Vagina (tissue), 2 donors: ENCODE results near the gene SMOC1. TPM values are rescaled to one million over a fixed set of nuclear protein-coding genes. Genes with fewer than 3 reads are reported as not detected.

Source experiments
- DNase-seq, 2 donors: peaks; one replicate each; pipeline ENCODE4 v3.0.0-alpha.2; 2017; ENCODE audit errors: extremely low spot score in 2 of 2
- H3K27ac ChIP-seq: fragments of 200-600 bp; sonication (generic); one replicate; pipeline ENCODE4 v1.5.1; 2019
- H3K27me3 ChIP-seq: fragments of 200-600 bp; sonication (generic); one replicate; pipeline ENCODE4 v1.5.1; 2019
- H3K36me3 ChIP-seq, 2 donors: fragments of 200-600 bp; sonication (generic); one replicate each; pipeline ENCODE4 v1.5.1; 2017 to 2019
- H3K4me1 ChIP-seq: fragments of 200-600 bp; sonication (generic); one replicate; pipeline ENCODE4 v1.5.1; 2019
- H3K4me3 ChIP-seq, 2 donors: fragments of 200-600 bp; sonication (generic); 1 replicate in 1 of 2; 2 replicates in 1 of 2; pipeline ENCODE4 v1.5.1; 2016 to 2019
- H3K9me3 ChIP-seq: fragments of 200-600 bp; sonication (generic); one replicate; pipeline ENCODE4 v1.5.1; 2019
- POLR2A ChIP-seq, 2 donors: fragments of 450-650 bp; IDR thresholded peaks; one replicate each; pipeline ENCODE4 v1.6.1; 2017; ENCODE audit warnings: antibody characterized with exemption in 2 of 2, mild to moderate bottlenecking in 2 of 2, moderate library complexity in 2 of 2
- POLR2AphosphoS5 ChIP-seq, 2 donors: sonication (generic); formaldehyde crosslinking; IDR thresholded peaks; one replicate each; pipeline ENCODE4 v1.9.0; 2017; ENCODE audit warnings: antibody characterized with exemption in 2 of 2, mild to moderate bottlenecking in 2 of 2, low read depth in 1 of 2; ENCODE audit not compliant: insufficient read depth in 1 of 2
- intact Hi-C: fragments of 100-400 bp; cut with DNase I; formaldehyde crosslinking; loops from one replicate; pipeline ENCODE4 v1.15.1; 2023
- total RNA-seq: library from RNA; depleted of rRNA; stranded (reverse); fragments of >200 nt; gene quantifications from one replicate; pipeline ENCODE4 v1.2.3, GENCODE V29; 2016
- TF ChIP-seq, protein P1 (sequence below), 3 experiments: fragments of 450-650 bp in 2 of 3; fragments of 200-600 bp in 1 of 3; sonication (generic) in 1 of 3; IDR thresholded peaks; one replicate each; pipeline ENCODE4 v1.5.1; 2017 to 2019; ENCODE audit warnings: antibody characterized with exemption in 3 of 3, mild to moderate bottlenecking in 2 of 3, moderate library complexity in 2 of 3

Gene SMOC1
- total RNA-seq, 1 donor from 2014 or later = 9.8 TPM

DNA sequence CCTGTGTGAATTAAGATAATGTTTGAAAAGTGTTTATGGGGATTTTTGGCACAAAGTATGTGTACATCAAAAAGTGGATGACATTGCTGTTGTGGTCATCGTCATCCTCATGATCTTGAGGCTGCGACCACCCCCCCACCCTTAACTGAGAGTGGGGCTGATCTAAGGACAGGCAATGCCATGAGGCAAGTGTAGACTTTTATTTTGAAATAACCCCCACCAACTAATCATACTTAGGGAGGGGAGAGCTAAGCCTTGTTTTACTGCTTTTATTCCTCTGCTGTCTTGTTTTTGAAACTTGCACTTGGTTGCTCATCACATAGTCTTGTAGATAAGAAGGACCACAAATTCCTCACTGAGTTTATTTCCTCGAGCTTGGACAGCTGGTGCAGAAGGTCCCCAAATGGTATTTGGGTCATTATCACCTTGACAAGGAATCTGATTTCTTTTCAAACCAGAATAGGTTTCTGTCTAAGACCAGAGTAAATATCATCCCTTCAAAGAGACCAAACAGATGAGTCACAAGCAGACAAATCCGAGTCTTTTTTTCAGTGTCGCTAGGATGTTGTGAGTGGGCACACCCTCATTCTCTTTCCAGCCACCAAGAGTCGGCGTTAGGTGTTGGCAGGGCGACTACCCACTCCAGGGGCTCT is 23.9 kb upstream of the SMOC1 start:
- H3K27ac ChIP-seq = no peak overlapping the region
- H3K4me1 ChIP-seq = no peaks in the 10 kb centered on the region
- no peaks in the 10 kb centered on the region for H3K36me3 ChIP-seq
- no peaks in the 10 kb centered on the region for H3K9me3 ChIP-seq
- no peak for TF ChIP-seq POLR2AphosphoS5 (IDR thresholded peaks at IDR 0.05; ENCODE audit: insufficient read depth in 1 of 2, low read depth in 1 of 2)
- H3K4me3 ChIP-seq = no peak overlapping the region
- intact Hi-C loops = no loop called here
- DNase-seq = no peak
- H3K27me3 ChIP-seq = no peaks in the 10 kb centered on the region

DNA sequence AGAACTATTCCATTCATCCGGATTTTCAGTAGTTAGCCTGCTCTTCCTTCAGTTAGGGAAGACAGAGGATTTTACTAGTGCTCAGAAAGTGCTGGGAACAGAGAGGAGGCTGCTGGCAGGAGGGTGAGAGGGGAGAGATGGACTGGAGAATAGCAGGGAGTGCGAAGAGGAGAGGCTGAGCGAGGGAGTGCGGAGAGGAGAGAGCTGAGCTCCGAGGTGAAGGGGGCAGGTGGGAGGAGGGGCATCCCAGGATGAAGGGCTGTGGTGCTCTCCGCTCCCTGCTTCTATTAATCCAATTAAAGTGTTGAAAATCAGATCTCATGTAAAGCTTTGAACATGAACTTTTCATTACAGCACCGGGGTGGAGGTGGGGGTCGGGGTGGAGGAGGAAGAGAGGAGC is 20.4 kb upstream of the SMOC1 start:
- Histone ChIP-seq H3K27me3 (no peaks in the 10 kb centered on the region), H3K36me3 (no peaks in the 10 kb centered on the region), H3K9me3 (no peaks in the 10 kb centered on the region), H3K27ac (no peak overlapping the region), H3K4me1 (no peaks in the 10 kb centered on the region), H3K4me3 (no peak overlapping the region)
- no peak for TF ChIP-seq POLR2A (IDR thresholded peaks at IDR 0.05)
- no peak for TF ChIP-seq POLR2AphosphoS5 (IDR thresholded peaks at IDR 0.05; ENCODE audit: insufficient read depth in 1 of 2, low read depth in 1 of 2)
- TF ChIP-seq, protein P1, sequence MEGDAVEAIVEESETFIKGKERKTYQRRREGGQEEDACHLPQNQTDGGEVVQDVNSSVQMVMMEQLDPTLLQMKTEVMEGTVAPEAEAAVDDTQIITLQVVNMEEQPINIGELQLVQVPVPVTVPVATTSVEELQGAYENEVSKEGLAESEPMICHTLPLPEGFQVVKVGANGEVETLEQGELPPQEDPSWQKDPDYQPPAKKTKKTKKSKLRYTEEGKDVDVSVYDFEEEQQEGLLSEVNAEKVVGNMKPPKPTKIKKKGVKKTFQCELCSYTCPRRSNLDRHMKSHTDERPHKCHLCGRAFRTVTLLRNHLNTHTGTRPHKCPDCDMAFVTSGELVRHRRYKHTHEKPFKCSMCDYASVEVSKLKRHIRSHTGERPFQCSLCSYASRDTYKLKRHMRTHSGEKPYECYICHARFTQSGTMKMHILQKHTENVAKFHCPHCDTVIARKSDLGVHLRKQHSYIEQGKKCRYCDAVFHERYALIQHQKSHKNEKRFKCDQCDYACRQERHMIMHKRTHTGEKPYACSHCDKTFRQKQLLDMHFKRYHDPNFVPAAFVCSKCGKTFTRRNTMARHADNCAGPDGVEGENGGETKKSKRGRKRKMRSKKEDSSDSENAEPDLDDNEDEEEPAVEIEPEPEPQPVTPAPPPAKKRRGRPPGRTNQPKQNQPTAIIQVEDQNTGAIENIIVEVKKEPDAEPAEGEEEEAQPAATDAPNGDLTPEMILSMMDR (IDR thresholded peaks at IDR 0.05) = no peak
- peak; percentile 34 to 43 for DNase-seq
- intact Hi-C loops = no loop called here

DNA sequence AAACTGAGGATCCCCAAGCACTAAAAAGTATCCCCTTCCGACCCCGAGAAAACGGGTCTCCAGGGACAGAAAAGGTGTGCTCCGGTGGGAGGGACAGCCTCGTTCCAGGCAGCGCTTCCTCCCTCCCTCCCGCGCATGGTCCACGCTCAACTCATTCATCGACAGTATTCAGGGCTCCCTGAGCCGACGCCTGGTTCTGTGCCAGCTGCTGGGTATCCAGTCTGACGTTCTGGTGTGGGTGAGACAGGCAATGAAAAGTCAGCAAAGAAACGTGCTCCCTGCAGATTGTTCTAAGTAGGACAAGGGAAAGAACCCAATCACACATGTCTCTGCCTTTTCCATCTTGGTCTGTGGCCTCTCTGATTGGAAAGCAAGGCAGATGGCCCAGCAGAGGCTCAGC is 19.6 kb upstream of the SMOC1 start:
- H3K27me3 ChIP-seq = no peaks in the 10 kb centered on the region
- intact Hi-C loops = no loop called here

DNA sequence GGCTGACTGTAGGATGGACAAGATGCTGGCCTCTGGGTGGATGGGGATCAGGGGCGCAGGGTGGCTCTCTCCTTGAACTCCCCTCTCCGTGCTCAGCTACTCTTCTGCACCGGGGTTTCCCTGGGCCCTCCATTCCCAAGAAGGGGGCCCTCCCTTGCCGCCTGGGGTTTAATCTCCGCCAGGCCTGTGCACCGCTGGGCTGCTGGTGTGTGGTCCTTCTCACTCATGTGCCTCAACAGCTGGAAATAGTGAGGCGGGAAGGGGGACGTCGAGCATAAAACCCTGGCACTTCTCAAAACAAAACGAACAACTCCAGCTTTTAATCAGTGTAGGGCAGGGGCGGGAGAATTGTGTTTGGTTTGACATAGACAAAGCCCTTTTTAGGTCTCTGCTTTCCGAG is 19.0 kb upstream of the SMOC1 start:
- TF ChIP-seq, protein P1 (IDR thresholded peaks at IDR 0.05) = no peak
- TF ChIP-seq POLR2AphosphoS5 (IDR thresholded peaks at IDR 0.05; ENCODE audit: insufficient read depth in 1 of 2, low read depth in 1 of 2) = no peak
- no peak for TF ChIP-seq POLR2A (IDR thresholded peaks at IDR 0.05)
- DNase-seq = peak in 1 of 2 donors; percentile 84
- no peaks in the 10 kb centered on the region for H3K9me3 ChIP-seq
- H3K4me1 ChIP-seq = no peaks in the 10 kb centered on the region
- H3K27me3 ChIP-seq = no peaks in the 10 kb centered on the region
- intact Hi-C loops = no loop called here
- no peaks in the 10 kb centered on the region for H3K36me3 ChIP-seq
- H3K27ac ChIP-seq = no peak overlapping the region
- no peak overlapping the region for H3K4me3 ChIP-seq

More for the DNA sequence above, 19.6 kb upstream of the SMOC1 start:
- no peaks in the 10 kb centered on the region for H3K36me3 ChIP-seq
- TF ChIP-seq POLR2A (IDR thresholded peaks at IDR 0.05) (no peak), POLR2AphosphoS5 (IDR thresholded peaks at IDR 0.05; ENCODE audit: insufficient read depth in 1 of 2, low read depth in 1 of 2) (no peak)
- TF ChIP-seq, protein P1 (IDR thresholded peaks at IDR 0.05) = no peak
- no peak overlapping the region for H3K27ac ChIP-seq
- H3K4me1 ChIP-seq = no peaks in the 10 kb centered on the region
- H3K9me3 ChIP-seq = no peaks in the 10 kb centered on the region
- DNase-seq = peak in 1 of 2 donors; percentile 61
- H3K4me3 ChIP-seq = no peak overlapping the region

DNA sequence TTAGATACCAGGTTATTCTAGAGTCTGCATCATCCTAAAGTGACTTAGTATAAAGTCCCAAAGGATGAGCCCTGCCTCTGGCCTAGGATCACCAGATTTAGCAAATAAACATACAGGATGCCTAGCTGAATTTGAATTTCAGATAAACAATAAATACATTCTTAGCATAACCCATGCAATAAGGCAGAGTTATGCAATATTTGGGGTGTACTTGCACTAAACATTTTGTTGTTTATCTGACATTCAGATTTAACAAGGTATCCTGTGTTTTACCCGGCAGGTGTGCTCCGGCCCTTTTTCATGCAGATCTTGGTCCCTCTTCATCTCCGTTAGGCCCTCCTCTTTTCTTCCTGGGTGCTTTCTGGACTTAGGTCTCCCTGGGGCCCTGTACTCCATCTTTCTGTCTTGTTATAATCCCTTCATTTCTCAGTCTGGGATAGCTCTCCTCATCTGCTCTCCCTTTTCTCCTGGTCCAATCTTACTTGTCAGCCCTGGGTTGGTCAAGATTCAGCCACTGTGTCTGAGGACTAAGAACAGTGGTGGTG is 18.1 kb upstream of the SMOC1 start:
- DNase-seq = peak in 1 of 2 donors; percentile 1
- H3K4me1 ChIP-seq = no peaks in the 10 kb centered on the region
- no peak for TF ChIP-seq POLR2A (IDR thresholded peaks at IDR 0.05)
- TF ChIP-seq, protein P1 (IDR thresholded peaks at IDR 0.05) = no peak
- no peak for TF ChIP-seq POLR2AphosphoS5 (IDR thresholded peaks at IDR 0.05; ENCODE audit: insufficient read depth in 1 of 2, low read depth in 1 of 2)
- H3K4me3 ChIP-seq = no peak overlapping the region
- no peaks in the 10 kb centered on the region for H3K27me3 ChIP-seq
- no peak overlapping the region for H3K27ac ChIP-seq
- H3K9me3 ChIP-seq = no peaks in the 10 kb centered on the region
- intact Hi-C loops = no loop called here
- no peaks in the 10 kb centered on the region for H3K36me3 ChIP-seq
